SU-DHL-6 (cell line): ENCODE results near the gene ATP8B2.

Experiments used
- H2AFZ ChIP-seq: fragments of 200-600 bp; sonication (generic); 2 replicates; pipeline ENCODE4 v1.6.1; 2014; ENCODE audit warnings: low read depth, mild to moderate bottlenecking, moderate library complexity, mixed read lengths, antibody characterized with exemption, low read length; ENCODE audit not compliant: severe bottlenecking
- H3F3A ChIP-seq: fragments of 200-600 bp; shearing (Covaris generic); 2 replicates; pipeline ENCODE4 v1.6.0; 2016; ENCODE audit warnings: antibody characterized with exemption, mild to moderate bottlenecking; ENCODE audit not compliant: insufficient read depth
- H3K27ac ChIP-seq: fragments of 200-600 bp; sonication (generic); 2 replicates; pipeline ENCODE4 v1.5.1; 2016; ENCODE audit warnings: low read depth, mild to moderate bottlenecking, low read length, moderate library complexity, mixed read lengths
- H3K27me3 ChIP-seq: fragments of 200-600 bp; sonication (generic), shearing (Covaris generic); 2 replicates; pipeline ENCODE4 v1.6.0; 2014; ENCODE audit warnings: mild to moderate bottlenecking, low read length
- H3K36me3 ChIP-seq: fragments of 200-600 bp; sonication (generic); 2 replicates; pipeline ENCODE4 v1.6.1; 2014; ENCODE audit warnings: mild to moderate bottlenecking, low read length, mixed read lengths
- H3K4me2 ChIP-seq: fragments of 300-600, 200-600 bp; shearing (Covaris generic), sonication (generic); 2 replicates; pipeline ENCODE4 v1.6.0; 2014; ENCODE audit warnings: low read length, low read depth, mild to moderate bottlenecking; ENCODE audit not compliant: poor library complexity, severe bottlenecking
- H3K4me3 ChIP-seq: fragments of 200-600 bp; sonication (generic); 2 replicates; pipeline ENCODE4 v1.5.1; 2014; ENCODE audit warnings: antibody characterized with exemption, low read length, mild to moderate bottlenecking, mixed read lengths; ENCODE audit not compliant: insufficient read depth, poor library complexity, severe bottlenecking
- H3K79me2 ChIP-seq: fragments of 200-600 bp; sonication (generic); 2 replicates; pipeline ENCODE4 v1.6.1; 2014; ENCODE audit warnings: mild to moderate bottlenecking, low read length, moderate library complexity; ENCODE audit not compliant: insufficient read depth
- H3K9ac ChIP-seq: fragments of 200-600 bp; sonication (generic); 2 replicates; pipeline ENCODE4 v1.7.0; 2014; ENCODE audit warnings: mild to moderate bottlenecking, low read length
- H3K9me2 ChIP-seq: fragments of 200-600 bp; sonication (generic); replicated peaks from 2 replicates; pipeline ENCODE4 v1.6.1; 2014; ENCODE audit warnings: low read length; ENCODE audit not compliant: insufficient read depth
- H3K9me3 ChIP-seq: fragments of 200-600 bp; sonication (generic); 2 replicates; pipeline ENCODE4 v1.6.1; 2014; ENCODE audit warnings: low read length, mixed read lengths; ENCODE audit not compliant: insufficient read depth
- H4K20me1 ChIP-seq: fragments of 200-600 bp; sonication (generic); 2 replicates; pipeline ENCODE4 v1.6.1; 2014; ENCODE audit warnings: low read depth, mild to moderate bottlenecking, antibody characterized with exemption, low read length, moderate library complexity, mixed read lengths
- CTCF ChIP-seq: fragments of 200-600 bp; sonication (generic); IDR thresholded peaks from one replicate; pipeline ENCODE4 v1.5.1; 2017; ENCODE audit warnings: antibody characterized with exemption, mild to moderate bottlenecking, low read length, moderate library complexity; ENCODE audit not compliant: insufficient read depth, poor library complexity, severe bottlenecking
- EZH2phosphoT487 ChIP-seq: fragments of 200-600 bp; sonication (generic), shearing (Covaris generic); conservative IDR thresholded peaks from 2 replicates; pipeline ENCODE4 v1.6.1; 2018; ENCODE audit warnings: mild to moderate bottlenecking, antibody characterized with exemption, low read length, moderate library complexity, mixed read lengths

The ATP8B2 gene

GRCh38 chr1:154329551-154330131 lies 4.3 kb downstream of the ATP8B2 start:
- Histone ChIP-seq H3K79me2 (no peaks in the 10 kb centered on the region), H4K20me1 (no peaks in the 10 kb centered on the region), H3K4me2 (no peak overlapping the region), H3K9me3 (no peaks in the 10 kb centered on the region), H3K27me3 (no peaks in the 10 kb centered on the region), H3K4me3 (no peak overlapping the region), H3F3A (0 out of 2 replicates have a peak, but pooled peaks cover 2% of the 10 kb centered on the region), H2AFZ (no peak overlapping the region), H3K36me3 (no peaks in the 10 kb centered on the region), H3K9me2 (no peaks in the 10 kb centered on the region), H3K27ac (no peak overlapping the region), H3K9ac (no peak overlapping the region)
- TF ChIP-seq CTCF (no peak), EZH2phosphoT487 (no peak)

GRCh38 chr1:154330669-154331068 lies 5.3 kb downstream of the ATP8B2 start:
- H3K27me3 ChIP-seq: no peaks in the 10 kb centered on the region
- no peak overlapping the region for H3K9ac ChIP-seq
- H3F3A ChIP-seq: 0 out of 2 replicates have a peak, but pooled peaks cover 2% of the 10 kb centered on the region
- TF ChIP-seq EZH2phosphoT487 (no peak), CTCF (no peak)
- H3K27ac ChIP-seq: no peak overlapping the region
- H4K20me1 ChIP-seq: no peaks in the 10 kb centered on the region
- no peak overlapping the region for H3K4me3 ChIP-seq
- H3K4me2 ChIP-seq: no peak overlapping the region
- peak overlapping the region; percentile 12 for H2AFZ ChIP-seq
- H3K9me3 ChIP-seq: no peaks in the 10 kb centered on the region
- H3K36me3 ChIP-seq: no peaks in the 10 kb centered on the region
- no peaks in the 10 kb centered on the region for H3K9me2 ChIP-seq
- no peaks in the 10 kb centered on the region for H3K79me2 ChIP-seq

- Histone ChIP-seq H3K79me2 (no peaks in the 10 kb centered on the region), H2AFZ (no peak overlapping the region), H3K4me3 (no peak overlapping the region), H3K9ac (no peak overlapping the region), H3K27ac (no peak overlapping the region), H3K9me3 (no peaks in the 10 kb centered on the region), H3K36me3 (no peaks in the 10 kb centered on the region), H3F3A (no peaks in the 10 kb centered on the region), H3K9me2 (no peaks in the 10 kb centered on the region), H4K20me1 (no peaks in the 10 kb centered on the region), H3K4me2 (no peak overlapping the region), H3K27me3 (no peaks in the 10 kb centered on the region)
- no peak for TF ChIP-seq EZH2phosphoT487
- TF ChIP-seq CTCF: no peak
Measured at GRCh38 chr1:154334079-154335024, 9.0 kb downstream of the ATP8B2 start.
